Keratinocyte (primary cell): ENCODE results near the gene APOA4.

Source experiments
- CTCF ChIP-seq, 3 experiments: IDR thresholded peaks in 1 of 3; conservative IDR thresholded peaks in 1 of 3; optimal IDR thresholded peaks in 1 of 3; 2 replicates in 2 of 3; 3 replicates in 1 of 3; pipeline versions ENCODE3 to v1.5.1; 2011; ENCODE audit warnings: low read length in 3 of 3, mild to moderate bottlenecking in 3 of 3, moderate library complexity in 2 of 3, control low read depth in 1 of 3, inconsistent platforms in 1 of 3; ENCODE audit not compliant: insufficient read depth in 2 of 3; ENCODE audit errors: extremely low read depth in 1 of 3
- EZH2 ChIP-seq: IDR thresholded peaks from one replicate; pipeline ENCODE4 v1.6.1; 2012; ENCODE audit warnings: inconsistent platforms, mild to moderate bottlenecking, low read length, moderate library complexity

DNA sequence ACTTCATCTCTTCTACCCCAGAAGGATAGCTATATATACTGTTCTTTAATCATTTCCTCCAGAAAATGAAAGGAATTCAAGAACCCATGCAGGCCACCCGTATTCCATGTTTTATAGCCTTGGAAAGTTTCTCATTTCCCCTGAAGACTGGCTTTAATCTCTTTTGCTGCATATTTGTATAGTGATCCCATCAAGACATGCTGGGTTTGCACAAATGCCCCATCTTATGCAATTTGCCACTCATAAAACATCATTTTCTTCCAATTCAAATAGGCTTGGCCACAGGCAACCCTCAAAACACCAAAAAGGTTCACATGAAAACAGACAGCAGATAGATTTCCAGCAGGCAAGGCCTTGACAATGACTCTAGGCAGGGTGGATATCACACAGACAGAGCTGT is 42.6 kb upstream of the APOA4 start:
- TF ChIP-seq EZH2 (no peak), CTCF (optimal IDR thresholded peaks at IDR 0.05 in 1 of 3, IDR thresholded peaks at IDR 0.05 in 1 of 3, conservative IDR thresholded peaks at IDR 0.05 in 1 of 3; ENCODE audit: extremely low read depth in 1 of 3, insufficient read depth in 2 of 3, low read length in 3 of 3) (no peak)
